T47D (cell line): ENCODE measurements around the gene EPC1.

Experiments
- DNase-seq, 2 experiments: peaks; one replicate each; pipeline versions ENCODE4 v3.0.0 to v3.0.0-alpha.2; 2011 to 2012; ENCODE audit warnings: low read depth in 1 of 2, low spot score in 1 of 2
- JUND ChIP-seq: IDR thresholded peaks from 2 replicates; pipeline ENCODE4 v1.6.1; 2012; ENCODE audit warnings: low read depth
- in situ Hi-C: cut with HindIII; loops from 2 replicates; pipeline ENCODE4 v1.10.0; 2016; ENCODE audit warnings: low sequenced_read_pairs, low pct_unique_long_range_greater_than_20kb

EPC1 gene

GRCh38 chr10:32378363-32379317, 31.7 kb upstream of the EPC1 start:
- DNase-seq, result peak; percentile 26 to 85
- in situ Hi-C loops, result no loop called here
- no peak for TF ChIP-seq JUND

- in situ Hi-C loops, result no loop called here
- TF ChIP-seq JUND, result no peak
- peak in 1 of 2 experiments; percentile 6 for DNase-seq
Measured at GRCh38 chr10:32377458-32378259, 30.7 kb upstream of the EPC1 start.

- TF ChIP-seq JUND, result no peak
- DNase-seq, result no peak
- in situ Hi-C loops, result no loop called here
Measured at GRCh38 chr10:32376771-32377170, 29.8 kb upstream of the EPC1 start.

GRCh38 chr10:32376097-32376496, 29.1 kb upstream of the EPC1 start:
- DNase-seq, result no peak
- no peak for TF ChIP-seq JUND
- in situ Hi-C loops, result no loop called here

- TF ChIP-seq JUND, result no peak
- no peak for DNase-seq
- in situ Hi-C loops, result no loop called here
Measured at GRCh38 chr10:32375631-32376030, 28.7 kb upstream of the EPC1 start.

GRCh38 chr10:32374605-32375004, 27.6 kb upstream of the EPC1 start:
- no peak for TF ChIP-seq JUND
- in situ Hi-C loops, result no loop called here
- no peak for DNase-seq

- in situ Hi-C loops, result no loop called here
- DNase-seq, result no peak
- no peak for TF ChIP-seq JUND
Measured at GRCh38 chr10:32373496-32373895, 26.5 kb upstream of the EPC1 start.

GRCh38 chr10:32373031-32373430, 26.1 kb upstream of the EPC1 start:
- in situ Hi-C loops, result no loop called here
- no peak for TF ChIP-seq JUND
- no peak for DNase-seq

- no peak for TF ChIP-seq JUND
- no peak for DNase-seq
- in situ Hi-C loops, result no loop called here
Measured at GRCh38 chr10:32372000-32372875, 25.3 kb upstream of the EPC1 start.

GRCh38 chr10:32371101-32371500, 24.1 kb upstream of the EPC1 start:
- in situ Hi-C loops, result no loop called here
- TF ChIP-seq JUND, result no peak
- DNase-seq, result no peak

GRCh38 chr10:32367793-32368453, 21.0 kb upstream of the EPC1 start:
- TF ChIP-seq JUND, result no peak
- DNase-seq, result peak in 1 of 2 experiments; percentile 68
- in situ Hi-C loops, result no loop called here

GRCh38 chr10:32366588-32366987, 19.6 kb upstream of the EPC1 start:
- no peak for DNase-seq
- TF ChIP-seq JUND, result no peak
- in situ Hi-C loops, result no loop called here
